Activated naive CD8-positive, alpha-beta T cell treated with anti-CD3 and anti-CD28 coated beads, Interleukin-2, amount 50 U/mL, for 24 hours (primary cell): ENCODE results near the gene EIF2S1.
"Not testable (repeated sequence)": the region's sequence is repeated elsewhere in the genome, so short reads cannot be mapped to it uniquely, and the experiment has no call there.

ENCODE experiments used
- ATAC-seq: fragments of 150-1000 bp; cut with Tn5 transposase; one replicate; pipeline ENCODE4 v1.10.0; 2021
- DNase-seq: peaks from one replicate; pipeline ENCODE4 v3.0.0; 2021
- H3K27ac Mint-ChIP-seq: one replicate; pipeline ENCODE4 v1.8.0; 2021; ENCODE audit warnings: mild to moderate bottlenecking, mixed read lengths
- H3K27me3 Mint-ChIP-seq: one replicate; pipeline ENCODE4 v1.8.0; 2021; ENCODE audit warnings: mixed read lengths
- H3K36me3 Mint-ChIP-seq: one replicate; pipeline ENCODE4 v1.8.0; 2021; ENCODE audit warnings: low read depth, mixed read lengths
- H3K4me1 Mint-ChIP-seq: one replicate; pipeline ENCODE4 v1.8.0; 2021; ENCODE audit warnings: mixed read lengths
- H3K4me3 Mint-ChIP-seq: one replicate; pipeline ENCODE4 v1.8.0; 2021; ENCODE audit warnings: mild to moderate bottlenecking, moderate library complexity, mixed read lengths
- H3K9me3 Mint-ChIP-seq: one replicate; pipeline ENCODE4 v1.8.0; 2021; ENCODE audit warnings: mixed read lengths

EIF2S1 gene

DNA sequence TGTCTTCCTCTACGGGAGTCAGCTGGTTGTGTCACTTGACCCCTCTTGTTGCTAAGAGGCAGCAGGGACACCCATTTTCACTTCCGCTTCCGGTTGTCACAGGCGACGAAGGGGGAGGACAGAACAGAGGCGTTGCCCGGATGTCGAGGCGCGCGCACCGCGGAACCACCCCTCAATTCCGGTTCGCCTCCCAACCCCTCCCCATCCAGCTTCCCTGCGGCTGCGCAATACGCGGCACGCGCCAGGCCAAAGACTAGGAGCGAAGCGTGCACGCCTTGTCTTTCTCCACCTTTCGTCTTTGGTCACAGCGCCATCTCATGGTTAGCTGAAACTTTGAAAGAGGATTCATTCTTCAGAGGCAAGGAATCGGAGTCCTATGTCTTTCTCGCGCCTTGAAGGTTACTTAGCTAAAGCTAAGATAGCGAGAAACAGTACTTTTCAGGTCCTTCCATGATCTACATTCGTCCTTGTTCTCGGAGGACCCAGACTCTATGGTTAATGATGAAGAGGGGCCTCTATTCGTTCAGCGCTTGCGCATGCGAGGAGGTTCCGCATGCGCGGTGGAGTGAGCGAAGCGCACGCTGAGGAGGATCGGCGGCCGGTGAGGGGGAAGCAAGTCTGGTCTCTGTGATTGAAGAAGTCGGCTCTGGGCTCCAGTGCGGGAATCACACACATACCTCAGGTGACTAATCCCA lies at the start of gene EIF2S1, which contains the start of gene ATP6V1D:
Gene EIF2S1 (plus strand): TSS at position 554 of the 695 bp plus-strand sequence. CDS start 4,440 bp downstream, outside the sequence.
Gene ATP6V1D (minus strand): TSS at position 30 of the 695 bp plus-strand sequence. CDS start 106 bp downstream, outside the sequence.
- ATAC-seq (peak; percentile 94), DNase-seq (peak; percentile 99)
- peaks cover 38% of the 10 kb centered on the region for H3K36me3 Mint-ChIP-seq
- H3K9me3 Mint-ChIP-seq = no peaks in the 10 kb centered on the region
- peak within 1 kb of the TSS; percentile 98 for H3K27ac Mint-ChIP-seq
- H3K4me3 Mint-ChIP-seq = peak within 1 kb of the TSS; percentile 96
- peaks cover 2% of the 10 kb centered on the region for H3K27me3 Mint-ChIP-seq
- H3K4me1 Mint-ChIP-seq = peaks cover 67% of the 10 kb centered on the region

DNA sequence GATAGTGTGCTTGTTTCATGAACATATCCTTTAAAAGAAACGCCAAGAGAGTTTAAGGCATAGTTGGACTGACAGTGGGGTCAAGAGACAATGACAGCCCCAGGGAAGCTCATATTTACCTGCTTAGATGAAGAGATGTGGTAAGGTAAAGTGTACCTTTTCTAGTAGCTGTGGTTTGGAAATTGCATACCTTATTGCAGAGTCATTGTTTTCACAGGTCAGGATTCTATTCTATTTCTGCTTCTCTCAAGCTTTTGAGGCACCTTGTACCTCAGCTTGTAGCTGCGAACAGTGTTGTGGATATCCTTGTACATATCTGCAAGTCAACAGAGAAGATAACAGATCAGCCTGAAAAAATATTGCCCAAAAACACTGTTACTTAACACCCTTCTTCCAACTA lies 48.3 kb upstream of the EIF2S1 start:
- no peak overlapping the region for H3K4me3 Mint-ChIP-seq
- no peaks in the 10 kb centered on the region for H3K9me3 Mint-ChIP-seq
- no peak for ATAC-seq
- H3K27me3 Mint-ChIP-seq = no peaks in the 10 kb centered on the region
- no peak overlapping the region for H3K27ac Mint-ChIP-seq
- H3K4me1 Mint-ChIP-seq = no peaks in the 10 kb centered on the region
- DNase-seq = no peak
- H3K36me3 Mint-ChIP-seq = peaks cover 4% of the 10 kb centered on the region

DNA sequence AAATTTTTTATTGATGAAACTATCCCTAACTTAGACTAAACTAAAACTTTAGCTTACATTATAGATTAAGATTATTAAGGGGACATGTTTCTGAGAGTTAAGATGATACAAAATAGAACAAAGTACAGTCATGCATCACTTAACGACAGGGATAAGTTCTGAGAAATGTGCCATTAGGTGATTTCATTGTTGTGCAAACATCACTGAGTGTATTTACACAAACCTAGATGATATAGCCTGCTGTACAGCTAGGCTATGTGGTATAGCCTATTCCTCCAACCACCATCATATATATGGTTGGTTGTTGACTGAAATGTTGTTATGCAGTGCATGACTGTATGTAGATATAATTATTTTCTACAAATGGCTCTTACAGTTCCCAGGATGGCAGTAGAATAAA lies 47.0 kb upstream of the EIF2S1 start:
- no peak overlapping the region for H3K4me3 Mint-ChIP-seq
- no peak for DNase-seq
- H3K27ac Mint-ChIP-seq = no peak overlapping the region
- no peaks in the 10 kb centered on the region for H3K9me3 Mint-ChIP-seq
- no peaks in the 10 kb centered on the region for H3K27me3 Mint-ChIP-seq
- no peaks in the 10 kb centered on the region for H3K36me3 Mint-ChIP-seq
- ATAC-seq = no peak
- no peaks in the 10 kb centered on the region for H3K4me1 Mint-ChIP-seq

DNA sequence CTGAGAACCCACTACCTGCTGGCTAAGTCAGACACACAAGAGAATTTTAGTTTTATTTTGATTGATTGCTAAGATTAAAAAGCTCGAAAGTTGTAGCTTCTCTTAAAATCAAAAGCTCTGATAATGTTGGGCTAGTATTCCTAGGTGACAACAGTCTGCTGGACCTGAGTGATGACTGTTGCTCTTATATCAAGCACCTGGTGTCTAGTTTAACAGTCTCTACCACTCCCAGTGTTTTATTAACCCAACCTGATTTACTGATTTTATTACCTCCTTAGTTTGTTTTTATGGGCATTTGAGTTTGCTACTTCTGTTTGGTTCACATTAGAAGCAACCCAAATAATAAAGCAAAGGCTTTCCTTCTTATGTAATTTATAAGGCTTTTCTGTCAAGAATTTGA lies 42.3 kb upstream of the EIF2S1 start:
- H3K36me3 Mint-ChIP-seq = no peaks in the 10 kb centered on the region
- no peaks in the 10 kb centered on the region for H3K4me1 Mint-ChIP-seq
- ATAC-seq (no peak), DNase-seq (no peak)
- H3K27ac Mint-ChIP-seq = no peak overlapping the region
- H3K4me3 Mint-ChIP-seq = no peak overlapping the region
- H3K9me3 Mint-ChIP-seq = no peaks in the 10 kb centered on the region
- no peaks in the 10 kb centered on the region for H3K27me3 Mint-ChIP-seq

DNA sequence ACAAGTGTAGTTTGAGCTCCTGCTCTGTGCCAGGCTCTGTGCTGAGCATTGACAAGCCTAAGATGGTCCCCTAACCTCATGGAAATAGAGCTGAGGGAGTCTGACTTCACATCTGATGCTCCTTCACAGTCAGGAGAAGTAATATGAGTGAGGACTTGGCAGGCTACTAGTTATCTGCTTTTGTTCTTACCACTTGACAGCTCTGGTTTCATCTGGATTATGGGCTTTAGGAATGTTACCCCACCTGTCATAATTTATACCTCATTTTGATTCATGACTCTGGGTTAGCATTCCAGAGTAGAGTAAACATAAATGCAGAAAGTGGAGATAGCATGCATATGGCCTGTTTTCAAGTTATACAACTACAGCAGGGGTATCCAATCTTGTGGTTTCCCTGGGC lies 41.0 kb upstream of the EIF2S1 start:
- Mint-ChIP-seq H3K4me3 (no peak overlapping the region), H3K36me3 (no peaks in the 10 kb centered on the region), H3K9me3 (no peaks in the 10 kb centered on the region), H3K27ac (no peak overlapping the region), H3K4me1 (no peaks in the 10 kb centered on the region), H3K27me3 (no peaks in the 10 kb centered on the region)
- no peak for ATAC-seq
- DNase-seq = no peak

DNA sequence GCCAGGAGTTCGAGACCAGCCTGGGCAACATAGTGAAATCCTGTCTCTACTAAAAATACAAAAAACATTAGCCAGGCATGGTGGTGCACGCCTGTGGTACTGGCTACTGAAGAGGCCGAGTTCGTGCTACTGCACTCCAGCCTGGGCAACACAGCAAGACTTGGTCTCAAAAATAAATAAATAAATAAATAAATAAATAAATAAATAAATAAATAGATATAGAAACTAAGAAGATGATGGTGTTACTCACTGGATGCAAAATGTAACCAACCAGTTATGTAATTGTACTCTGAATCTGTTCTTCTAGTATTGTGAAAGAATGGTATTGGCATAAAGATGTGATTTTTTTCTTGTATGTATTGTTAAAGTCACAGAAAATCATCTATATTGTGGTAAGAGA lies 30.5 kb upstream of the EIF2S1 start:
- not testable (repeated sequence) for DNase-seq, H3K4me1 Mint-ChIP-seq, H3K27ac Mint-ChIP-seq, ATAC-seq, H3K27me3 Mint-ChIP-seq, H3K9me3 Mint-ChIP-seq, H3K4me3 Mint-ChIP-seq
- H3K36me3 Mint-ChIP-seq = peaks cover 19% of the 10 kb centered on the region

DNA sequence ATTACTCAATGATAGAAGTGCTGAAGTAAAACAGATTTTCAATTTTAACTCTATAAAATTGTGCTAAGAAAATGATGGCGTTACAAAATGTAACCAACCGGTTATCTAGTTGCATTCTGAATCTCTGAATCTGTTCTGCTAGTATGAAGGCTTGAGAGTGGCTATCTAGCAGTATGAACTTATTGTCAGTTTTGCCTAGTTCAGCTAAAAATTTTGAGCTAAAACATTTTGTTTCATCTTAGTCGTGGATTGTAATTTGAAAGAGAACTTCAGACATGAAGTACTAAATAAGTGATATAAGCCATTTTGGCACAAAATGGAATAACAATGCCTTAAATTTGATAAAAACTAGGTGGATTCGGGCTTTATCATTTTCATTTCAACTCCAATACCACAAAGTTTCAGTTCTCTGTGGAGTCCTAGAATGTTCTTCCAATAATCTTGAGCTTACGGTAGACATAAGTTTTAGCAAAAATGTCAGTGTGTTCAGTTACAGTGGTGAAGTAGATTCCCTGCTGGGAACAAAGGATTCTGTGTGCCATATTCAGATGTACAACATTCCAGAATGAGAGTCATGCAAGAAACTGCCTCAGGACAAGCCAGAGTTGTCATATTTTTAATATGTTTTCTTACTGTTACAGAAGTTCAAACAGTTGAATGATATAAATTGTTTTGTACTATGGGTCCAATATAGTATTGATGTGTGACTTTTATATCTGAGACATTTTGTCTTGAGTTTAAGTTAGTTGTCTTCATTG lies 28.6 kb upstream of the EIF2S1 start:
- no peaks in the 10 kb centered on the region for H3K27me3 Mint-ChIP-seq
- ATAC-seq (no peak), DNase-seq (no peak)
- no peaks in the 10 kb centered on the region for H3K9me3 Mint-ChIP-seq
- H3K4me3 Mint-ChIP-seq = no peak overlapping the region
- no peaks in the 10 kb centered on the region for H3K4me1 Mint-ChIP-seq
- H3K36me3 Mint-ChIP-seq = peaks cover 21% of the 10 kb centered on the region
- H3K27ac Mint-ChIP-seq = no peak overlapping the region

DNA sequence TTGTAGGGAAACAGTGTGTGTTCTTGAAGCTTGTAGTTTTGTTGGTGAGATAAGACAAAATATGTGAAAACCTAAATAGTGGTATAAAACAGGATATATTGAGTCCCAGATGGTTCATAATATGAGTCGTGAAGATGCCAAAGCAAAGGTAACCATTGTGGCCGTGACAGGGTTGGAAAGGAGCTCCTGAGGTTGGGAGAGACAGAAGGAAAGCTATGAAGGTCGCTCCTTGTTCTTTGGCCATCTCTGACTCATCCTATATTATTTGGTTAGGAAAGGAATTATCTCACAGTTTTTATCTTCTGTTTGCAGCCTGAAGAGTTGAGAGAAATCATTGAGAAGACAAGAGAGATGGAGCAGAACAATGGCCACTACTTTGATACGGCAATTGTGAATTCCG lies 27.7 kb upstream of the EIF2S1 start:
- peaks cover 18% of the 10 kb centered on the region for H3K36me3 Mint-ChIP-seq
- no peaks in the 10 kb centered on the region for H3K4me1 Mint-ChIP-seq
- H3K27me3 Mint-ChIP-seq = no peaks in the 10 kb centered on the region
- no peak for ATAC-seq
- DNase-seq = no peak
- no peak overlapping the region for H3K27ac Mint-ChIP-seq
- no peak overlapping the region for H3K4me3 Mint-ChIP-seq
- no peaks in the 10 kb centered on the region for H3K9me3 Mint-ChIP-seq

DNA sequence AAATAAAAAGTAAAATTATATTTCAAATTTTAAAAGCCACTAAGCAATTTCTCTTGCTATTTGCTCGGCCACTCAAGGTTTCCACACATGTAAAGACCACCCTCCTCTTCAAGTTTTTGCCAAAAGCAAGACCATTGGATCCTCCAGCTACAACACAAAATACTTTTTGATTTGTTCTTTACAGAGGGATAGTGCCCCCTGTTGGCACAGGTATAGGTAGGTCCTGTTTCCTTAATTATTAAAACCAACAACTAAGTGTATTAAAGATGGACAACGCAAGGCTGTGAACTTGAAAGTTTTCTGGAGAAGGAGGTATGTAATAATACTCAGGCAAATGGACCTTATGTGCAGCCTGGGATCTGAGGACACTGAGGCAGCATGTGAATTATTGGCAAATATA lies 24.3 kb upstream of the EIF2S1 start:
- H3K27me3 Mint-ChIP-seq = no peaks in the 10 kb centered on the region
- H3K27ac Mint-ChIP-seq = no peak overlapping the region
- no peak overlapping the region for H3K4me3 Mint-ChIP-seq
- DNase-seq = peak; percentile 4
- H3K4me1 Mint-ChIP-seq = no peaks in the 10 kb centered on the region
- H3K36me3 Mint-ChIP-seq = peaks cover 20% of the 10 kb centered on the region
- no peaks in the 10 kb centered on the region for H3K9me3 Mint-ChIP-seq
- no peak for ATAC-seq

DNA sequence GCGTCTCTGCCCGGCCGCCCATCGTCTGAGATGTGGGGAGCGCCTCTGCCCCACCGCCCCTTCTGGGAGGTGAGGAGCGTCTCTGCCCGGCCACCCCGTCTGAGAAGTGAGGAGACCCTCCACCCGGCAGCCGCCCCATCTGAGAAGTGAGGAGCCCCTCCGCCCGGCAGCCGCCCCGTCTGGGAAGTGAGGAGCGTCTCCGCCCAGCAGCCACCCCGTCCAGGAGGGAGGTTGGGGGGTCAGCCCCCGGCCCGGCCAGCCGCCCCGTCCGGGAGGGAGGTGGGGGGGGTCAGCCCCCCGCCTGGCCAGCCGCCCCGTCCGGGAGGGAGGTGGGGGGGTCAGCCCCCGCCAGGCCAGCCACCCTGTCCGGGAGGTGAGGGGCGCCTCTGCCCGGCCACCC lies 18.9 kb upstream of the EIF2S1 start:
- not testable (repeated sequence) for H3K4me1 Mint-ChIP-seq, H3K27ac Mint-ChIP-seq, ATAC-seq, H3K4me3 Mint-ChIP-seq, H3K9me3 Mint-ChIP-seq, DNase-seq, H3K27me3 Mint-ChIP-seq
- peaks cover 21% of the 10 kb centered on the region for H3K36me3 Mint-ChIP-seq

DNA sequence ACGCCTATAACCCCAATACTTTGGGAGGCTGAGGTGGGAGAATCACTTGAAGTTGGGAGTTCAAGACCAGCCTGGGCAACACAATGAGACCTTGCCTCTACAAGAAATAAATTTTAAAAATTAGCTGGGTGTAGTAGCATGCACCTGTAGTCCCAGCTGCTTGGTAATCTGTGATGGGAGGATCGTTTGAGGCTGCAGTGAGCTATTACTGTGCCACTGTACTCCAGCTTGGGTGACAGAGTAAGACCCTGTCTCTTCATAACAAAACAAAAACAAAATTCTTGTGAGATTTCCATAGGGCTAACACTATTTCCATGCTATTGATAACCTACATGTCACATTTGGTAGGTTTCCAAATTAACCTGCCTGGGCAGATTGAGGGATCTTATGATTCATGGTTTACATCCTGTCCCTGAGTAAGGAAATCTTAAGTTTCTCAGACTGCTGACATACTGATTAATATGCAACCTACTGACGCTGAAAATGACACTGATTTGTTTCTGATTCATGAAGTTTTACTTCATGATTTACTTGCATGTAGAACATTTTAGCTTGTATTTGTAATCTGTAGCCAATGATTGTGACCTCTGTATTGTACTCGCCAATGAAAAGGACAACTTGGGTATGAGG lies 16.4 kb upstream of the EIF2S1 start:
- Mint-ChIP-seq H3K9me3 (no peaks in the 10 kb centered on the region), H3K4me1 (no peaks in the 10 kb centered on the region), H3K27ac (no peak overlapping the region), H3K27me3 (no peaks in the 10 kb centered on the region), H3K4me3 (no peak overlapping the region), H3K36me3 (peaks cover 15% of the 10 kb centered on the region)
- no peak for ATAC-seq
- DNase-seq = no peak

DNA sequence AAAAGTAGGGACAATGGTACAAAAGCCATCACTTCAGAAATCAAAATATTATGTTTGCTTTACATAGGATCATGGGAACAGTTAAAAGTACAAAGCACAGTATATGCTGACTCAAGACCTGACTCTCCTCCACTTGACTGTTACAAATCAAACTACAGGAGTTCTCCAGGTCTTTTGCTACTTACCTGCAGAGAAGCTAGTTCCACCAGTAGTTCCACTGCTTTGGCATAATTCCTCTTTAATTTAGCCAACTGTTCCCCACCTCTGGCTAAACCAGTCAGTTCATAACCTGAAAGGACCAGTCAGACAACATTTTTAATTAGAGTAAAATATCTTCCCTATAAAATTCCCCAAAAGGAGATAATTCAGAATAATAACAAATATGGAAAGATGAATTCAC lies 14.5 kb upstream of the EIF2S1 start:
- H3K27me3 Mint-ChIP-seq = no peaks in the 10 kb centered on the region
- H3K4me1 Mint-ChIP-seq = no peaks in the 10 kb centered on the region
- H3K4me3 Mint-ChIP-seq = no peak overlapping the region
- H3K9me3 Mint-ChIP-seq = no peaks in the 10 kb centered on the region
- no peak for DNase-seq
- H3K27ac Mint-ChIP-seq = no peak overlapping the region
- H3K36me3 Mint-ChIP-seq = peaks cover 12% of the 10 kb centered on the region
- no peak for ATAC-seq

DNA sequence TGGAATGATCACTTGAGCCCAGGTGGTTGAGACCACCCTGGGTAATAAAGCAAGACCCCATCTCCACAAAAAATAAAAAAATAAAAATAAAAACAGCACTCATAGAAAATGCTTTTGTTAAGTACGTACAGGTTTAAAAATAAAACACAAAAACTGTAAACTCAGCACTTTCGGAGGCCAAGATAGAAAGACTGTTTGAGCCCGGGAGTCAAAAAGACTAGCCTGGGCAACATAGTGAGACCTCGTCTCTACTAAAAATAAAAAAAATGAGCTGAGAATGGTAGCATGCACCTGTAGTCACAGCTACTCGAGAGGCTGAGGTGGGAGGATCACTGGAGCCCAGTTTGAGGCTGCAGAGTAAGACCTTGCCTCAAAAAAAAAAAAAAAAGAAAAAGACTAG lies 8.1 kb upstream of the EIF2S1 start:
- peaks cover 11% of the 10 kb centered on the region for H3K36me3 Mint-ChIP-seq
- no peak overlapping the region for H3K27ac Mint-ChIP-seq
- H3K27me3 Mint-ChIP-seq = no peaks in the 10 kb centered on the region
- ATAC-seq (no peak), DNase-seq (no peak)
- H3K9me3 Mint-ChIP-seq = no peaks in the 10 kb centered on the region
- H3K4me1 Mint-ChIP-seq = peaks cover 11% of the 10 kb centered on the region
- H3K4me3 Mint-ChIP-seq = no peak overlapping the region

DNA sequence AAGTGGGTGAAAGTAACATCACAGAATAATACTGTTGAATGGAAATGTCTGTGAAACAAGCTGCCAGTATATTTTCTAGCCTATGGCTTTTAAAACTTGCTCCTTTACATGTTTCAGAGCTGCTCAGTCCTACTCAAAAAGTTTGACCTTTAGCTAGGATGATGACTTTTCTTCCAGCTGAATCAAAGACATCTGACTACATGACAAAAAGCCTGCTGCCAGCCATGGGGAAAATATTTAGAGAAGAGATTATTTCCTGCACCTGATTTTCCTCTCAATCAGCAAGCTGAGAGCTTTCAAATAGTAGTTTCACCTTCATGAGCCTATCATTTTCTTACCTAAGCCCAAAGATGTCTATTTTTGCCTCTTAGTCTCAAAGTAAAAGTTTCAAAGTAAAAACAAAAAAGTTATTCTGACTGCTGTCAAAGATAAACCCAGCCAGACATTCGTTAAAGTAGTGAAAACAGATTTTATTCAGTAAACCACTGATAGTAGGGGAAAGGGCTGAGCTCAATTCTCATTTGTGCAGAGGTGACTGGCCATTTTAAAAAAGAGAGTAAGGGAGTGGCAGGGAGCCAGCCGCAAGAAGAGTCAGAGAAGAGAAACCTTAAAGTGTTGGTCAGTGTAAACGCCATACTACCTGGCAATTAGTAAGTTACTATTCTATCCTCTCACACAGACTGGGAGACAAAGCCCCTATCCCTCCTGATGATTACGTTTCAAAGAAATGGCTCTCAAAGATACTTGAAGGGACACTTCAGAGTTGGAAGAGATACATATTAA lies 2.8 kb upstream of the EIF2S1 start:
- peaks cover 47% of the 10 kb centered on the region for H3K4me1 Mint-ChIP-seq
- peak overlapping the region; percentile 4 for H3K27ac Mint-ChIP-seq
- no peaks in the 10 kb centered on the region for H3K9me3 Mint-ChIP-seq

More for the DNA sequence above, 2.8 kb upstream of the EIF2S1 start:
- Mint-ChIP-seq H3K27me3 (peaks cover 2% of the 10 kb centered on the region), H3K36me3 (peaks cover 26% of the 10 kb centered on the region), H3K4me3 (peak overlapping the region; percentile 96)
- DNase-seq (no peak), ATAC-seq (no peak)
